ENCODE data around the gene VPS50. TPM values are rescaled to one million over a fixed set of nuclear protein-coding genes. Genes with fewer than 3 reads are reported as not detected.

VPS50 gene
- polyA plus RNA-seq, 3 donors = 7.6 to 12.6 (median 9.5) TPM

DNA sequence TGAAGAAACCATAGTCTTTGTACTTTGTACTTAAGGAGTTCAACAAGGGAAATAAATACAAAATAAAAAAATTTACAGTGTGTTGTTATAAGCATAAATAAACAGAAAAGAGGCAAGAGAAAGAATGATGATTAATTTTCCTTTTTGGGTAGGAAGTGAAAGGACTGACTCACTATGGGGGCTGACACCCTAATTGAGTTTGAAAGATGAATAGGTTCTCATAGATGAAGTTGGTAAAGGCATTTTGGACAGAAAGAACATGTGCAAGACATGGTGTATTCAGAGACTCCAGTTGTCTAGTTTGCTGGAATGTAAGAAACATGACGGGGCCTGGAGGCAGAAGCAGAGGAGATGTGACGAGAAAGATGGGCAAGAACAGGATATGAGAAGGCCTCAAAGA, 83.7 kb downstream of the VPS50 start:
- Histone ChIP-seq H3K36me3 (replicated peaks in 1 of 2; ENCODE audit: control insufficient read depth in 1 of 2, insufficient read depth in 2 of 2, low read length in 2 of 2) (peaks cover 10 to 79% of the 10 kb centered on the region in 2 donors), H3K4me3 (replicated peaks in 1 of 3; ENCODE audit: low read depth in 2 of 3, low read length in 3 of 3) (no peak overlapping the region), H3K79me2 (ENCODE audit: insufficient read depth, low read length) (no peaks in the 10 kb centered on the region), H3K4me1 (ENCODE audit: control insufficient read depth in 1 of 2, insufficient read depth in 2 of 2, low read length in 2 of 2) (no peaks in the 10 kb centered on the region), H4K20me1 (ENCODE audit: insufficient read depth, low read length) (no peaks in the 10 kb centered on the region), H3K9me3 (replicated peaks in 1 of 2; ENCODE audit: control insufficient read depth in 1 of 2, insufficient read depth in 1 of 2, low read length in 2 of 2) (no peaks in the 10 kb centered on the region), H3K4me2 (replicated peaks; ENCODE audit: extremely low read depth, low read length, poor library complexity, severe bottlenecking) (no peak overlapping the region), H3K9ac (ENCODE audit: insufficient read depth, low read length, poor library complexity, severe bottlenecking) (no peak overlapping the region), H3K27ac (ENCODE audit: low read depth in 1 of 2, low read length in 2 of 2) (no peak overlapping the region), H3K27me3 (ENCODE audit: control insufficient read depth in 2 of 2, insufficient read depth in 2 of 2, low read length in 2 of 2) (no peaks in the 10 kb centered on the region), H2AFZ (ENCODE audit: insufficient read depth, low read depth, low read length, poor library complexity, severe bottlenecking) (no peak overlapping the region)
- WGBS (ENCODE audit: insufficient coverage) = 100% methylated on average over 2 of the region's 2 CpGs
- peaks cover 0 to 7% (median 1%) of the 10 kb centered on the region in 7 donors for H3K9me3 Mint-ChIP-seq
- H3K27ac Mint-ChIP-seq = no peak overlapping the region
- intact Hi-C loops (cut with micrococcal nuclease) = no loop called here
- DNase-seq = no peak
- H3K4me3 Mint-ChIP-seq = no peak overlapping the region
- peaks cover 49 to 56% of the 10 kb centered on the region in 2 donors for H3K36me3 Mint-ChIP-seq
- peaks cover 0 to 1% (median 0%) of the 10 kb centered on the region in 3 donors for H3K27me3 Mint-ChIP-seq (ENCODE audit: low read depth in 3 of 3)
- H3K4me1 Mint-ChIP-seq = no peaks in the 10 kb centered on the region
- no peak for TF ChIP-seq CTCF (IDR thresholded peaks at IDR 0.05)

DNA sequence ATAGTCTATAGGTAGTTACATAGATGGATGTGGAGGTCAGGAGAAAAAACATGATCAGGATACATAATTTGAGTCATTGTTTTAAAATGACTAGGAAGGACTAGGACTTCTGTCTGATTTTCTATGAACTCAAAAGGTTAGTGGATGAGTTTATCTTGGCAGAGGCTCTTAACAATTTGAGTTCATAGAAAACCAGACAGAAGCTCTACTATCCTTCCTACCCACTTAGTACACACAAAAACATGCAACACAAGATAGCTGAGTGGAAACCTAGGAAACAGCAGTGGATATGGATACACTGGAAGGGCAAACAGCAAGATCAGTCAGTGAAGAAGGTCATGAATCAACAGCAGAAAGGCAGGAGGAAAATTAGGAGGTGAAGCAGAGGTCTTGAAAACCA, 84.6 kb downstream of the VPS50 start:
- no peak overlapping the region for H2AFZ ChIP-seq (ENCODE audit: insufficient read depth, low read depth, low read length, poor library complexity, severe bottlenecking)
- DNase-seq = no peak
- Mint-ChIP-seq H3K4me3 (no peak overlapping the region), H3K27ac (peak overlapping the region in 1 of 7 donors; percentile 25), H3K9me3 (peaks cover 0 to 8% (median 4%) of the 10 kb centered on the region in 7 donors), H3K27me3 (ENCODE audit: low read depth in 3 of 3) (peaks cover 0 to 1% (median 0%) of the 10 kb centered on the region in 3 donors), H3K36me3 (peaks cover 51 to 61% of the 10 kb centered on the region in 2 donors), H3K4me1 (no peaks in the 10 kb centered on the region)
- no peaks in the 10 kb centered on the region for H3K4me1 ChIP-seq (ENCODE audit: control insufficient read depth in 1 of 2, insufficient read depth in 2 of 2, low read length in 2 of 2)
- no peak overlapping the region for H3K9ac ChIP-seq (ENCODE audit: insufficient read depth, low read length, poor library complexity, severe bottlenecking)
- H3K4me3 ChIP-seq (replicated peaks in 1 of 3; ENCODE audit: low read depth in 2 of 3, low read length in 3 of 3) = no peak overlapping the region
- H3K27me3 ChIP-seq (ENCODE audit: control insufficient read depth in 2 of 2, insufficient read depth in 2 of 2, low read length in 2 of 2) = no peaks in the 10 kb centered on the region
- H3K27ac ChIP-seq (ENCODE audit: low read depth in 1 of 2, low read length in 2 of 2) = no peak overlapping the region
- intact Hi-C loops (cut with micrococcal nuclease) = no loop called here
- no peaks in the 10 kb centered on the region for H4K20me1 ChIP-seq (ENCODE audit: insufficient read depth, low read length)
- H3K36me3 ChIP-seq (replicated peaks in 1 of 2; ENCODE audit: control insufficient read depth in 1 of 2, insufficient read depth in 2 of 2, low read length in 2 of 2) = peaks cover 17 to 79% of the 10 kb centered on the region in 2 donors
- no peak overlapping the region for H3K4me2 ChIP-seq (replicated peaks; ENCODE audit: extremely low read depth, low read length, poor library complexity, severe bottlenecking)
- H3K9me3 ChIP-seq (replicated peaks in 1 of 2; ENCODE audit: control insufficient read depth in 1 of 2, insufficient read depth in 1 of 2, low read length in 2 of 2) = no peaks in the 10 kb centered on the region
- TF ChIP-seq CTCF (IDR thresholded peaks at IDR 0.05) = no peak
- H3K79me2 ChIP-seq (ENCODE audit: insufficient read depth, low read length) = no peaks in the 10 kb centered on the region

All from CD14-positive monocyte (primary cell).